Hematopoietic multipotent progenitor cell treated with erythropoietin and hydrocortisone succinate and interleukin-3 and kit ligand, for 6 days (in vitro differentiated cells): ENCODE measurements around the gene SMARCD2.
"Not testable (repeated sequence)": the region's sequence is repeated elsewhere in the genome, so short reads cannot be mapped to it uniquely, and the experiment has no call there.

Source experiments
- DNase-seq: peaks from one replicate; pipeline ENCODE4 v3.0.0-alpha.2; 2015

Gene SMARCD2

GRCh38 chr17:63842540-63843386 lies at the start of gene SMARCD2:
TSS of gene SMARCD2 (minus strand) at chr17:63842685. CDS start at chr17:63842674, 11 bp downstream.
- DNase-seq = peak; percentile 99

DNA sequence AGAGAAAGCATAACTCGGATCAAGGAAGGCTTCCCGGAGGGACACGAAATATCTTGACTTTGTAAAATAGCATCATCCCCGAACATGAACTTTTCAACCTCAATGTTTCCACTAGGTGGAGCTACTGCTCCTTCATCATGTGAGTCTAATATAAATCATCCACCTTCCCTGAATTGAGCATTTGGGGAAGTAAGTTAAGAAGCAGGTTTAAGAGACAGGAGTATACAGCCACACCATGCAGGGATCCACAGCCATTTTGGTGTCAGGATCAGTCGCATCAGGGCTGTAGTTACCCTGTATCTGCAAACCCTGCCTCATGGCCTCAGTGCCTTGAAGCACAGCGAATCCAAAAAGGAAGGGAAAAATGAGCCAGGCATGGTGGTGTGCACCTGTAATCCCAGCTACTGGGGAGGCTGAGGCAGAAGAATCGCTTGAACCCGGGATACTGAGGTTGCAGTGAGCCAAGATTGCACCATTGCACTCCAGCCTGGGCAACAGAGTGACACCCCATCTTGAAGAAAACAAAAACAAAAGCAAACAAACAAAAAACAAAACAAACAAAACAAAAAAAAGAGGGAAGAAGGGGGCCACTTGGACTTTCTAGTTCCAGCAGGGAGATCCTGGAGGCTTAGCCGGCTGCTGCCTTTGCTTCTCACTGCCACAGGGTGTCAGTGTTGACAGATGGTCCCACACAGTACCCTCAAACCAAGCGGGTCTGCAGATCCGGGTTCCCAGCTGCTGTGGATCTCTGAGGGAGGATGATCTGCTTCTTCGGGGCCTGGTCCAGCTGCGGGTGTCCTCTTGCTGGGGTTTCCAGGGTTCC lies 46.8 kb upstream of the SMARCD2 start:
- DNase-seq = peak; percentile 44

- not testable (repeated sequence) for DNase-seq
Measured at GRCh38 chr17:63885119-63885518, 42.6 kb upstream of the SMARCD2 start.

GRCh38 chr17:63882626-63883126 lies 40.2 kb upstream of the SMARCD2 start:
- DNase-seq = not testable (repeated sequence)

DNA sequence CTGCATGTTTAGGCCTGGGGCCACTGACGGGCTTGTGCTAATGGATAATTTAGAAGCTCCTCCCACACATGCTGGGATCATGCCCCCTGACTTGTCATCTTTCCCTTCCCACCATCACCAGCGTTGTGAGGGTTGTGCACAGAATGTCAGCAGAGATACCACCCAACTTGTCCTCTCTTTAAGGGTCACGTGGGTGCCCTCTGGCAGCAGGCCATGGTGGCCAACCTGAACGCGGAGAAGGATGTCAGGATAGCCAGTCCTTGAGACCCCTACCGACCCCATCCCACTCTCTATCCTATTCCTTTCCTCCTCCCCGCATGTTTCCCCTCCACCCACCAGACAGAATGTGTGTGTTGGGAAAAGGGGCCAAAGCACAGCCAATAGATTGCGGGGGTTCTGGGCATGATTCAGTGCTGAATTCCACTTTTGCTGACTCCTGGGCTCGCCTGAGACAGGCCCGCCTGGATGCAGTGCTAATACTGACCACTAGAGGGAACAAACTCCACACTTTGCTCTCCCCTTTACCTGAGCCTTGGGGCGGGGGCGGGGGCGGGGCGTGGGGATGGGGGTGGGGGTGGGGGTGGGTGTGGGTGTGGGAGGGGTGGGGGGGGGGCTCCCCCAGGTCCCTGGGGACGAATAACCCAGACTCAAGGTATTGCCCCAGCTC lies 39.6 kb upstream of the SMARCD2 start, which contains the start of gene GH2:
Gene GH2, minus strand, starts transcription at position 10 of the 667 bp plus-strand sequence. CDS start 143 bp downstream, outside the sequence.
- peak; percentile 71 for DNase-seq

GRCh38 chr17:63881337-63881736 lies 38.9 kb upstream of the SMARCD2 start:
- not testable (repeated sequence) for DNase-seq

DNA sequence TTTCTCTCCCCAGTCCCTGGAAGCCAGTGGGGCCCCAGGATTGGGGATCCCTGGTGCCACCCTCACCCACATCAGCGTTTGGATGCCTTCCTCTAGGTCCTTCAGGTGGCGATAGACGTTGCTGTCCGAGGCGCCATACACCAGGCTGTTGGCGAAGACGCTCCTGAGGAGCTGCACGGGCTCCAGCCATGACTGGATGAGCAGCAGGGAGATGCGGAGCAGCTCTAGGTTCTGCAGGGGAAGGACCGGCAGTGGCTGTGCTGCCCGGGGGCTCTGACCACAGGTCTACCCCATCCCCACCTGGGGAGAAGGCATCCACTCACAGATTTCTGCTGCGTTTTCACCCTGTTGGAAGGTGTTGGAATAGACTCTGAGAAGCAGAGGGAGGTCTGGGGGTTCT lies 38.2 kb upstream of the SMARCD2 start:
- DNase-seq = no peak

DNA sequence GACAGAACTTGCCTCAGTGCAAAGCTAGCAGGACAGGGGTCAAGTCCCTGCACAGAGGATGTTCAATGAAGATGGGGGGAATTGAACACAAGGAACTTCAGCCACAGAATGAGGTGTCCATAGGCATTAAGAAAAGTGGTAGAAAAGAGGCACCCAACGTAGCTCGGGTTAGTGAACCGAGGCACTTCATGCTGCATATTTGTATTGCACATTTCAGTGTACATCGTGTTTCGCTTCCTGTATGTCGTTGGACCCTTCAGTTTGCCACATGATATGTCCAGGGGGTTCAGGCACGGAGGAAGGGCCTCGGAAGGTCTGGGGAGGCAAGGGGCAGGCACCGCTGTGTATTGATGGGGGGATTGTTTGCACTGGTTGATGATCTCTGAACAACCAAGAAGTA lies 35.9 kb upstream of the SMARCD2 start:
- not testable (repeated sequence) for DNase-seq

- DNase-seq = not testable (repeated sequence)
Measured at GRCh38 chr17:63874693-63875092, 32.2 kb upstream of the SMARCD2 start.

GRCh38 chr17:63874061-63874626 lies 31.7 kb upstream of the SMARCD2 start:
- not testable (repeated sequence) for DNase-seq

GRCh38 chr17:63873577-63873976 lies 31.1 kb upstream of the SMARCD2 start, which contains the start of gene CSH2:
TSS of gene CSH2 (minus strand) at chr17:63873677. CDS start at chr17:63873614, 63 bp downstream.
- DNase-seq = not testable (repeated sequence)

DNA sequence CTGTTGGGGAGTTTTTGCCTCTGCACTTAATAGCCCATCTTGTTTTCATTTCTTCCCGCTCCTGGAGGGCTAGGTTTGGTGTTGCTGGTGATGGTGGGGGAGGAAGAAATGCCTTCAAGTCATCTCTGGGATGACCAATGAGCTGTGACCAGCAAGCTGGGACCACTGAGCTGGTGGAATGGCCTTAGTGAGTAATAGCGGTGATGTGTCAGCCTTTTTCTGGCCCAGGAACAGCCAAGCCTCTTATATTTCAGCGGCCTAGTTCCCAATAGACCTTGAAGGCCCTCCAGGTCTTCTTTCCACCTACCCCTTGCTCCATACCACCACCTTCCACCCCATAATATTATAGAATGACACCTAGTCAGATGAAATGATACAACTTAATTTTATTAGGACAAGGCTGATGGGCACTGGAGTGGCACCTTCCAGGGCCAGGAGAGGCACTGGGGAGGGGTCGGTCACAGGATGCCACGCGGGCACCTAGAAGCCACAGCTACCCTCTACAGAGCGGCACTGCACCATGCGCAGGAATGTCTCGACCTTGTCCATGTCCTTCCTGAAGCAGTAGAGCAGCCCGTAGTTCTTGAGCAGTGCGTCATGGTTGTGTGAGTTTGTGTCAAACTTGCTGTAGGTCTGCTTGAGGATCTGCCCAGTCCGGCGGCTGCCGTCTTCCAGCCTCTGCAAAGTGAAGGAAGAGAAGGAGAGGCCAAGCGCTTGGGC lies 29.3 kb upstream of the SMARCD2 start:
- not testable (repeated sequence) for DNase-seq

DNA sequence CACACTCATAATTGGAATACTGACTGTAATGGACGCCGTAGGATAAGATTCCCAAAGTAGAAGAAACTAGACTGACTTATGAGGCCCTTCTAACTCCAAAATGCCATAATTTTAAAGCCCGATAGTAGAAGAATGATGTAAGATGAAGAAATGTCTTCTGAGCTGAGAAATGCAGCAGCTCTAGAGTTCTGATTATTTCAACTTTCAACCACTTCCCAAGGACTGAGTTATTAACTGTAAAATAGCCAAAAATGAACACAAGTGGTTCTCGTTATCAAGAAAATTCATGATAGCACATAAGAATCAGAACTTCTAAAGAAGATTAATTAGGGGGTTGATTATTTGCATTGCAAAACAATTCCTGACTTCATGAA lies 27.8 kb upstream of the SMARCD2 start:
- DNase-seq = not testable (repeated sequence)

- DNase-seq = not testable (repeated sequence)
Measured at GRCh38 chr17:63869491-63870291, 27.2 kb upstream of the SMARCD2 start.

- DNase-seq = not testable (repeated sequence)
Measured at GRCh38 chr17:63866625-63867024, 24.1 kb upstream of the SMARCD2 start.

DNA sequence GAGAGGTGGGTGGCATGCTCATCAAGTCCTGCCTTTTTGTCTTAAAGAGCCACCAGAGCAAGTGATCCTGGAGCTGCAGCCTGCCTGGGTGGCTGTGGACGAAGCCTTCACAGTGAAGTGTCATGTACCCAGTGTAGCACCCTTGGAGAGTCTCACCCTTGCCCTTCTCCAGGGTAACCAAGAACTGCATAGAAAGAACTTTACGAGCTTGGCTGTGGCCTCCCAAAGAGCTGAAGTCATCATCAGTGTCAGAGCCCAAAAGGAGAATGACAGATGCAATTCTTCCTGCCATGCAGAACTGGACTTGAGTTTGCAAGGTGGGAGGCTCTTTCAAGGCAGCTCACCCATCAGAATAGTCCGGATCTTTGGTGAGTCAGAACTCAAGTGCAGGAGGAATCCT lies 16.8 kb upstream of the SMARCD2 start:
- DNase-seq = no peak

DNA sequence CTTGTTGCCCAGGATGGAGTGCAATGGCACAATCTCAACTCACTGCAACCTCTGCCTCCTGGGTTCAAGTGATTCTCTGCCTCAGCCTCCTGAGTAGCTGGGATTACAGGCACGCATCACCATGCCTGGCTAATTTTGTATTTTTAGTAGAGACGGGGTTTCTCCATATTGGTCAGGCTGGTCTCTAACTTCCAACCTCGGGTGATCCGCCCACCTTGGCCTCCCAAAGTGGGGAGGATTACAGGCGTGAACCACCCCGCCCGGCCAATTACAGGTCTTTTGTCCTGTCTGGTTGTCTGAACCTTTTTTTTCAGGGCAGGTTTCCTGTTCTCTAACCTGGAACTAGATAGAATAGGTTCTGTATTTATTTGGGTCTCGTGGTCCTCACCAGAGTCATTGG lies 13.9 kb upstream of the SMARCD2 start:
- not testable (repeated sequence) for DNase-seq

- DNase-seq = no peak
Measured at GRCh38 chr17:63855185-63855584, 12.7 kb upstream of the SMARCD2 start.

- DNase-seq = no peak
Measured at GRCh38 chr17:63854709-63855108, 12.2 kb upstream of the SMARCD2 start.

GRCh38 chr17:63853260-63853659 lies 10.8 kb upstream of the SMARCD2 start:
- no peak for DNase-seq

DNA sequence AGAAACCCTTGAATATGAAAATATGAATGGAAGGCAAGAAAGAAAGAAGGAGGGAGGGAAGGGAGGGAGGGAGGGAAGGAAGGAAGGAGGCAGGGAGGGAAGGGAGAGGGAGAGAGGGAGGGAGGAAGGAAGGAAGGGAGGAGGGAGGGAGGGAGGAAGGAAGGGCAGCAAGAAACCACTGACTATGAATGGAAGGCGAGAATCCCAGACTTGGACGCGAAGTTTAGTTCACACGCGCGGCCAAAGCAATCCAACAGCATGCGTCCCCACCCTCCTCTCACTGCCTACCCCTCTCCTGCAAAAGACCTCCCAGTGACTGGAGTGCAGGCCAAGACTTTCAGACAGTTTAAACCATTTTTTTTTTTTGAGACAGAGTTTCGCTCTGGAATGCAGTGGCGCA lies 7.9 kb upstream of the SMARCD2 start:
- DNase-seq = no peak
